ENCODE data around the gene BCDIN3D.

- TF ChIP-seq, protein P1, sequence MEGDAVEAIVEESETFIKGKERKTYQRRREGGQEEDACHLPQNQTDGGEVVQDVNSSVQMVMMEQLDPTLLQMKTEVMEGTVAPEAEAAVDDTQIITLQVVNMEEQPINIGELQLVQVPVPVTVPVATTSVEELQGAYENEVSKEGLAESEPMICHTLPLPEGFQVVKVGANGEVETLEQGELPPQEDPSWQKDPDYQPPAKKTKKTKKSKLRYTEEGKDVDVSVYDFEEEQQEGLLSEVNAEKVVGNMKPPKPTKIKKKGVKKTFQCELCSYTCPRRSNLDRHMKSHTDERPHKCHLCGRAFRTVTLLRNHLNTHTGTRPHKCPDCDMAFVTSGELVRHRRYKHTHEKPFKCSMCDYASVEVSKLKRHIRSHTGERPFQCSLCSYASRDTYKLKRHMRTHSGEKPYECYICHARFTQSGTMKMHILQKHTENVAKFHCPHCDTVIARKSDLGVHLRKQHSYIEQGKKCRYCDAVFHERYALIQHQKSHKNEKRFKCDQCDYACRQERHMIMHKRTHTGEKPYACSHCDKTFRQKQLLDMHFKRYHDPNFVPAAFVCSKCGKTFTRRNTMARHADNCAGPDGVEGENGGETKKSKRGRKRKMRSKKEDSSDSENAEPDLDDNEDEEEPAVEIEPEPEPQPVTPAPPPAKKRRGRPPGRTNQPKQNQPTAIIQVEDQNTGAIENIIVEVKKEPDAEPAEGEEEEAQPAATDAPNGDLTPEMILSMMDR (optimal IDR thresholded peaks at IDR 0.05 in 1 of 3, IDR thresholded peaks at IDR 0.05 in 1 of 3, conservative IDR thresholded peaks at IDR 0.05 in 1 of 3; ENCODE audit: extremely low read depth in 1 of 3, insufficient read depth in 2 of 3, low read length in 3 of 3), result no peak
- TF ChIP-seq EZH2 (IDR thresholded peaks at IDR 0.05; ENCODE audit: low read length), result no peak
Observed at GRCh38 chr12:49787672-49788071, 55.2 kb downstream of the BCDIN3D start.

Measured in keratinocyte (primary cell).